CMK (cell line): ENCODE results near the gene ZNF320.
"Not testable (repeated sequence)": the region's sequence is repeated elsewhere in the genome, so short reads cannot be mapped to it uniquely, and the experiment has no call there.

Experiments used
- DNase-seq: peaks from one replicate; pipeline ENCODE4 v3.0.0-alpha.2; 2010; ENCODE audit warnings: low read depth

Gene ZNF320

GRCh38 chr19:52897138-52897935 lies at the start of gene ZNF320:
TSS of gene ZNF320 (minus strand) at chr19:52897635. CDS start at chr19:52890255, 7,380 bp downstream.
- DNase-seq = peak; percentile 92

- DNase-seq = no peak
Measured at GRCh38 chr19:52946322-52947310, 49.2 kb upstream of the ZNF320 start.

GRCh38 chr19:52945652-52946321 lies 48.4 kb upstream of the ZNF320 start:
- DNase-seq = no peak

- not testable (repeated sequence) for DNase-seq
Measured at GRCh38 chr19:52944703-52945493, 47.5 kb upstream of the ZNF320 start.

- DNase-seq = no peak
Measured at GRCh38 chr19:52943884-52944643, 46.6 kb upstream of the ZNF320 start.

- DNase-seq = no peak
Measured at GRCh38 chr19:52943134-52943883, 45.9 kb upstream of the ZNF320 start.

GRCh38 chr19:52942386-52943133 lies 45.1 kb upstream of the ZNF320 start:
- peak; percentile 87 for DNase-seq

- DNase-seq = no peak
Measured at GRCh38 chr19:52941941-52942385, 44.5 kb upstream of the ZNF320 start.

GRCh38 chr19:52941523-52941922 lies 44.1 kb upstream of the ZNF320 start:
- not testable (repeated sequence) for DNase-seq

- not testable (repeated sequence) for DNase-seq
Measured at GRCh38 chr19:52940905-52941304, 43.5 kb upstream of the ZNF320 start.

- DNase-seq = no peak
Measured at GRCh38 chr19:52938761-52939160, 41.3 kb upstream of the ZNF320 start.

GRCh38 chr19:52936954-52937325 lies 39.5 kb upstream of the ZNF320 start:
- no peak for DNase-seq

- peak; percentile 84 for DNase-seq
Measured at GRCh38 chr19:52936151-52936953, 38.9 kb upstream of the ZNF320 start.

GRCh38 chr19:52935434-52935833 lies 38.0 kb upstream of the ZNF320 start:
- no peak for DNase-seq

- DNase-seq = not testable (repeated sequence)
Measured at GRCh38 chr19:52924641-52925040, 27.2 kb upstream of the ZNF320 start.

- peak; percentile 73 for DNase-seq
Measured at GRCh38 chr19:52923778-52924593, 26.6 kb upstream of the ZNF320 start.
